ENCODE results near the gene LRP1B.

The LRP1B gene

DNA sequence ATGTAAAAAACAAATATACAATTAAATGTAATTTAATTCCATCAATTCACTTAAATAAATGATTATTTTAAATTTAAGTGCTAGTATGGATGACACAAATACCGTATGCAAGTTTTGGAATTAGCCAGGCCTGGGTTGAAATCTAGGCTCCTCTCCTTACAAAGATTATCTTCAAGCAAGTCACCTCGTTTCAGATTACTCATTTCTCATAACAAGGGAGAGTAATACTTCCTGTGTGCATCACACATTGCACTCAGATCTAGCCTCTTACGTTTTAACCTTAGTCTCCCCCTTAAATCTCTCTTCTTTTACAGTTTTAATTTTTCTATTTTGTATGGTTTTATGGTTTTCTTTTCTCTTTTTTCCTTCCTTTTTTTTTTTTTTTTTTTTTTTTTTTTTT is 1874.7 kb downstream of the LRP1B start:
- DNase-seq: no peak

DNA sequence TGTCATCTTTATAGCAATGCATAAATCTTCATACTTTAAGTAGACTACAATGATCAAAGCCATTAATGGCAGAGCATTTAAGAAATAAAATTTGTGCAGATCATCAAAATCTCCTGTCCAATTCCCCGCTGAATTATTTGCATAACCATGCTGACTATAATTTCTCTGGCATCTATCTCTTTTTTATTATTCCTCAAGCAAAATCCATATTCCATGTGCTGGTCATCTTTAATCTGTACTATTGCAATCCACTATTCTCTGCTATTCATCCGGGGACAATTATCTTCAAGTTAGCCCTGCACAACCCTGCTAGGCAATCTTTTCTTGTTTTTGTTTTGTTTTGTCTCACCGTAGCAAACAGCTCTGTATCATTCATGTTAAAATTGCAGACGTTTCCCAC is 1881.0 kb downstream of the LRP1B start:
- DNase-seq: no peak

DNA sequence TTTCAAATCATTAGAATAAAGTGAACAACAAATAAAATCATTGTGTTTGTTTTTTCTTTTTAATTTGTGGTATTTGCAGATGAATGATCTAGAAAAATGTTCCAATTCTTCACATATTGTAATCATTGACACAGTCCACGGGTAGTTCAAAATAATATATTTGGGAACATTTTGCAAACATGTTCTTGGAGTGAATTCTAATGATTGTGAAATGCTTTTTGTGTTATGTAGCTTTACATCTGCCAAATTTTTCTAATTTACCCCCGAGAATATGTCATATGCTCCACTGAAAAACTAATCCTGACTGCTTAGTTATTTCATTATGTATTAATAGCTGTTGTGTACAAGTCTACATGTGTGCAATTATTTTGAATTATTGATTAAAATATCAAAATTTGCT is 1882.2 kb downstream of the LRP1B start:
- no peak for DNase-seq

DNA sequence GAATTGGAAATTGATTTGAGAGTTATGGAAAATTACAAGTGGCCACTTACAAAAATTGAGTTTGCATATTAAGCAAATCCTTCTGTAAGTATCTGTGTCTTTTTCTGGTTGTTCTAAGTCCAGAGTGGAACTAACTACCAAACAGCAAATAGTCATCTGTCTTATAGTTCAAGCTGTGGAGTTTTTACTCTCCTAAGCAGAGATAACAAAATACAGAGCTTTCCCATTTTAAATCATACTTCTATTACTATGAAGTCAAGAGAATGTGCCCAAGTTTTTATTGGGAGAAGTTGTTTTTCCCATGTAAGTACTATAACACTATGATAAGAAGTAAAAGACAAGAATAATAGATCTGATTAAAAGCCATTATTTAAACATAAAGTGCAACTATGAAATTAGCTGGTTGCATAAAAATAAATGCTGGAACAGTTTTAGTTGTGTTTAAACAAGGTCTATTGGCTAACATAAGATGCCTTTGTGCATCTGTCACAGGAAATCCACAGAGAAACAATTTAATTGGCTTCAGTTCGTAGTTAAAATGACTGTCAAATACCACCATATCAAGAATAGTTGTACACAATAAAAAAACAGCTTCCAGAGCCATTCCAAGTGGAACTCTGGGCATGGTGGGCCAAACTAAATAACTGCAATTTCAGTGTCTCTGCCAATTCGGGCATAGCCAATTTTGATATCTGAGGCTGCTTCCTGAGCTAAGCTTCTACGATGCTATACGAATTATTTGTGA is 1883.2 kb downstream of the LRP1B start:
- DNase-seq: no peak

DNA sequence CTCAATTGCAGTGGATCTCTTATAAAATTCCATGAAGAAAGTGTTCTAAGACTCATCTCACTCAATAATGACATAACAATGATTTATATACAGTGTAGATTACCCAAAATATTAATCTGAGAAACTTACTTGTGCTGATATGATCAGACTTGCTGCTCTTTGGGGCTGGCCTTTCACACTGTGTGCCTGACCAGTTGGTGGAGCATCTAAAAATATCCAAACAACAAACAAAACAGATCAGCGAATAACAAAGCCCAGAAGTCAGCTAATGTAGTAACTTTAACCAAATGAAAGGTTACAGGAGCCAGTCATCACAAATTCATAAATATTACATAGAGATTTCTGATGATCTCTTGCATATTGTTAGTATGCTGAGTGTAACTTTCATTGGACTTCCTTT is 1883.9 kb downstream of the LRP1B start:
- DNase-seq: no peak

DNA sequence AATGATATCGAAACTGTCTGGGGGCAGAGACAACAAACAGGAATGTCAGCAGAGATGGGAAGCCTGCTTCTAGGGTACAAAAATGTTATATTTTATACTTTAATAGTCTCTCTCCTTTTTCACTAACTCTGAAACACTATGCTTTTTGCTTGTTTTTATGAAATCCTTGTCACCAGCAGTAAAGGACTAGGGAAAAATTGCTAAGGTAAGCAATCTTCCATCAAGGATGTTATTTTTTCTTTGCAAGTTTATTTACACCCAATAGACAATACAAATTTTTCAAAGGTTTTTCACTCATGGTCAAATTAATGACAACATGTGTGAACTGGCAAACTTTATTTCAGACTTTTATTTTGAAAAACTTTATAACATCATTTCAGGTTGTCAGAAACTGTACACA is 1884.8 kb downstream of the LRP1B start:
- no peak for DNase-seq

DNA sequence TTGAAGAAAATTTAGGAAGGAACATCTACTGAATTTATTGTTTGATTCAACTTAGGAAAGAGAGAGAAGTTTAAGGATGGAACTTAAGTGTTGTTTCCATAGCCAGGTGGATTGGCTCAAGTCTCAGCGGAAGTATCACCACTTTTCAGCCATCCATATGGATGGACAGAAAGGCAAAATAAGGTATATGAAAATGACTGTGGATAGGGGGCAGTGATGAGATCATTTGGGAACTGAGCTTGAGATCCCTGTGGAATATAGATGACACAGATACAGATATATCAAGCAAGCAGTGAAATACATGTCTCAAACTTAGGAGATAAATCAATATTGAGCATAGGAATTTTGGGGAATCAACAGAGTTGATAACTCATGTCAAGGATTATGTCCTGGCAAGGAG is 1887.9 kb downstream of the LRP1B start:
- DNase-seq: no peak

DNA sequence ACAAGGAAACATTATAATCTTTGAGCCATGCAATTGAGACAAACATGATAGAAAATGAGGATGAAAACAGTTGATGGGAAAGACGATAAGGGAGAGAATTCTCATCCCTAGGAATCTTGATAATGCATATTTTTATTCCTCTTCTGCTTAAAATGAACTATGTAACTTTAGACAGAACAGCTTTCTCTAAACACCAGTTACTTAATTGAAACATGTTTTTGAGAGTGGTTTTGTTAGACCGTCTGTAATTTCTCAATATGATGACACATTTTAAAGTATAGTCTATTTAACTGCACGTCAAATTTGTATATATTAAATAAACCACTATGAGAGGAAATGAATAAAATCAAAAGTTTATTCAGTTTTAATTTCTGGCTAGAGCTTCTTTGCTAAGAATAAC is 1896.7 kb downstream of the LRP1B start:
- DNase-seq: no peak

DNA sequence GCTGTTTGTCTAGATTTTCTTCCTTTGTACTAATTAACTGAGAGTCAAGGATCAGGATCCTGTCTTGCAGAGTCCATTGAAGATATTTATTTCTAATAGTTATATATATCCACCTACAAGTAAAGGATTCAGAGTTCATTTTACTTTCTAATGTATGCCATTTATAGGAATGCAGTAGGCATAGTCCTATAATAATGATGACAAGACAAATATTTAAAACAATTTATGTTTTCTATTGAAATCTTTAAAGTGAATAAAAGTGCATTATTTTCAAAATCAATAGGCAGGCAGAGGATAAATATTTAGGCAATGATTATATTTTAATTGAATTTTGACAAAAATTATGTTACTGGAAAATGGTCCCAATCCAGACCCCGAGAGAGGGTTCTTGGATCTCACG is 1919.9 kb downstream of the LRP1B start:
- DNase-seq: no peak

DNA sequence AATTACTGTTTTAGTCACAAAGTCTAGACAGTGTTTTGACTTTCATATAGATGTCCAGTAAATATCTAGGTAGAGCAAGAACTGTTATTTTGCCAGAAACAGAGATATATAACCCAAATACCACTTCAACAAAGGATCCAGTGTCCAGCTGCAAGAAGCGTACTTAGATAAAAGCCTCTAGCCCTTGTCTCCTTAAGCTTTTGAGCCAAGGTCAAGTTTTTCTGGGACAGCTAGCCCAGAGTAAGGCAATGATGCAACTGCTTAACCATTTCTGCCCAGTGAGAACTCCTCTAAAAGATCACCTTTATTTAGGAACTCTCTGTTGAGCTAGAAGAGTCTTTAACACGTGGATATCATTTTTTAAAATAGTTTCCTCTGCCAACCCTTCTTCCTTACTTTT is 1925.7 kb downstream of the LRP1B start:
- DNase-seq: no peak

DNA sequence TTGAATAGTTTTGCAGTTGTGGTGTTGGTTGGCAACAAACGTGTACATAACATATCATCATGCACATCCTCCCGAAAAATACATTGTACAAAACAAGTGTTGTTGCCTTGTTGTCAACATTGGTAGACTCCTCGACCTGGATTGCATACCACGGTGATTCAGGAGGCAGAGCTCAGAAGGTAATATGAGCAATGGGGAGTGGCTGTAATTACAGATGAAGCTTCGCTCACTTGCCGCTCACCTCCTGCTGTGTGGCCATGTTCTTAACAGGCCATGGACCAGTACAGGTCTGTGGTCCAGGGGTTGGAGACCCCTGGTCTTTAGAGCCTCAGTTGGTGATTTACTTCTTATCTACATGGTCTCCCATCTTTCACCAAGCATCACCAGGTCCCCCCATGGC is 1927.5 kb downstream of the LRP1B start:
- DNase-seq: no peak

DNA sequence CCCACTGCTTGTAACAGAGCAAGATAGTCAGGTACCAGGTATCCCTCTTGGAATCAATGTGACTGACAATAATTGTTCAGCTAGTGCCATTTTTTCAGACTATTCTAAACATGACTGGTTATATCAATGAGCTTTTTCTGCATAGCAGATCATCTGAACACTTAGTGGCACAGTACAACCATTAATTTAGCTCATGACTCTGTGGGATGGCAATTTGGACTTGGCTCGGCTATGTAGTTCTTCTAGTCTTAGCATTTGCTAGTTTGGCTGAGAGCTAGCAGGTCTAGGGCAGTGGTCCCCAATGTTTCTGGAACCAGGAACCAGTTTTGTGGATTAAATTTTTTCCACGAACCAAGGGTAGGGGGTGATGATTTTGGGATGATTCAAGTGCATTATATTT is 1929.2 kb downstream of the LRP1B start:
- DNase-seq: no peak

DNA sequence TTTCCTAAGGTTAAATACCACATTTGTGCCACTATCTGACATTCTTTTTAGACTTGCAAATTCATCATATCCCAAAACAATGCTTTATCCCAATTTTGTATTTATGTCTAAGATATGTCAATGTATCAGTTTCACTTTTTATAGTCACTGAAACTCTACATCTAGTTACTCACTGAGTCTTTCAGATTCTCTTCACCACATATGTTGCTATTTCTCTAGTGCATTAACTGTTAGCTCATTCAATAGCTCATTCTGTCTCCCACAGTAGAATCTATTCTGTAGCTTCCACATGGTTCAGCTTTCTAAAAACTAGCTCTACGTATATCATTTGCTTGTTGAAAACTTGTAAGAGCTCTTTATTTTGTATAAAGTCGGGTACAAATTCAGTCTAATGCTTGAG is 1930.1 kb downstream of the LRP1B start:
- no peak for DNase-seq

DNA sequence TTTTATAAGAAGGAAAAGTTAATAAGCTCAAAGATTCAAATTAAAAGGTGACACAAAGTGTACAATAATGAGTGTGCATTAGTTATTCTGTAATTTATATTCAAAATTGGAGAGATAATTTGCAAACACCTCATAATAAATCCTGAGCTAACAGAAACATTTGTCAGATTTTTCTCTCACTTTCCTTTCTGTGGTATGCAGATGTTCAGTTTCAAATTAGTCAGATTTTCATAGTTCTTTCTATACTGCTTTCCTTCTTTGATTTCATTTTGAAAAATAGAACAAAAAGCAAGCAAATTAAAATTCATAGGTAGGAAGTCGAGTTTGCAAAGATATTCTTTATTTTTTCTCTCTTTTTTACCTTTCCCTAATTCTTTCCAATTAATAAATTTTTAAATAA is 1930.5 kb downstream of the LRP1B start:
- no peak for DNase-seq

DNA sequence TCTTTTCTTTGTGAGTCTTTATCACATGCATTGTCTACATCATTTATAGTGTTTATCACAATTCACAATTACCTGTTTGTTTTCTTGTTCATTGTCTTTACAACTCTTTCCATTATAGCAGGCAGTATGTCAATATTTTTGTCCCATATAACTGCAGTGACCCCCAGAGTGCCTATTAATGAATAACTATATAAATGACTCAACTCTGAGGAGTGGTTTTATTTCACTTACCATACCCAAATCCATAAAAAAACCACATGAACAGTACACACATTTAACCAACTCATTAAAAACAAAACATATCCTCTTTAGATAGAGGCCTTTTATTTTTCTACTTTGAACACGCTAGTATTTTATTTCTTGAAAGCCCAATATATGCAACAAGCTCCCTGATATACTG is 1931.5 kb downstream of the LRP1B start:
- DNase-seq: no peak

DNA sequence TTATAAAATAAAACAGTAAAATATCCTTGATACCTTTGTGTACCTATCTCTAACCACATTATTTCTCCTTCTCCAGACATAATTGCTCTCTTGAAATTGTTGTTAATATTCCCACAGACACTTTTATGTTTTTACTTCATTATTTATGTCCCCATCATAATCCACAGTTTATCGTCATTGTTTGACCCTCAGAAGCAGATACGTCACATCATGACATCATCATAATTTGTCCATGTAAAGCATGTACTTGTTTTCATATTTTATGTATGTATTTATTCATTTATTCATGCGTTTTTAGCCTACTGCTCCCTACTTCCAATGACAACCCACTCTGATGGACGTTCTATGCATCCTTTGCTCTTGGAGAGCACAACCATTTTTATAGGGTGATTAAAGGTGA is 1943.7 kb downstream of the LRP1B start:
- DNase-seq: no peak

DNA sequence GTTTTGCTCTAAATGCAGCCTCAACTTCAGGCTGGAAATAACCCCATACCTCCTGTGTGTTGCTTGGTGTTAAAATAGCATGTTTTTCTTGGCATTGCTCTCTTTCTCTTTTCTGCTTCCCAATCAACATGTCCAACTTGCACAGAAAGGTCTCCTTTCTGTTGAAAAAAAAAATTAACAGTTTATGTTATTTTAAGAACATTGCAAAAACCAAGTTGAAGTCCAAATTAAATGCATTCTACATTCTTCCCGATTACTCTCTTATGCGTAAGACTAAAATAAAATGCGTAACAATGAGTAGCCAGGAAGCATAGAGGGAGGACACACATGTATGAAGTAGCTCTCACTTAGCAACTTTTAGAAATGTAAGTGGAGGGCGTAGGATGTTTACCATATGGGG is 1944.5 kb downstream of the LRP1B start:
- no peak for DNase-seq

DNA sequence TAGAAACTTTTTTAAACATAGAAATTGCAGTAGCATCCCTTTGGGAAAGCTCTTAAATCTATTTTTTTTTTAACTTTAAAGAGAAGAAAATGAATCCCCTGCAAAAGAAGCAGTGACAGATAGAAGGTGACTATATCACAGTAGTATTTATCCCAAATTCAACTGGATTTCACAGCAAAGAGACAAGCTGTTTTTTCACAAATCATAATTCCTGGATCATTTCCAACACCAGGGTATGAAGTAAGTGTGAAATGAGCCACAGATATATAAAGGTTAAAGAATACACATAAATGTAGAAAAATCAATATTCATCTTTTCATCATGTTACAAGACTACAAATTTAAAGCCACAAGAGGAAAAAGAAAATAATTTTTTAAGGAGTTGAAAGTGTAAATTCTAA is 1945.7 kb downstream of the LRP1B start:
- DNase-seq: no peak

DNA sequence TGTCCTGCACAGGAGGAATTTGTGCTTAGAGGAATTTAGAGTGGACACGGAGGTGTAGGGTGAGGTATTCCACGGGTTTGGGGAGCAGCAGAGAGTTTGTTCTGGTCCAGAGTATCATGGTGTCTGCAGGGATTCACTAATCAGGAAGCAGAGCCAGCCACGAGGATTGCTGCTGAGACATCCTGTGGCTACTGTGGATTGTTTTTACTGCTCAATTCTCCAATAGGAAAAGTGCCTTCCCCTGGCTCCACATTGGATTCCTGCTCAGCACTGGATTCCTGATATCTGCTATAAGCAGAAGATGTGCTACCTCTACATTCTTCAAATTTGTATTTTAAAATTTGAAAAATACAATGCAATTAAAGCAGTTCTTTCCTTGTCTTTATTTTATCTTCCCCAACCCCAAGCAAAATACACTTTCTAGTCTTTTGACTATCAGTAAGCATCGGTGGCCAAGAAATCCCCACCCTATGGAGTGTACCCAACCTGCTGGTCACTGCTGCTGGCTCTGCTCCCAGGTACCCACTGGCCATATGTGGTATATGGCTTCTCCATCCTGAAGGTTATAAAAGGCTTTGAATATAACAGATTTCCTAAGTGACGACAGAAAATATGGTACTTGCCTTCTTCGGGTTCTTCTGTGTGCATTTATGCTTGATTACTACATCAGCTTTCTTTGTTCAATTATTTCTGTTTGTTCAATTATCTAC is 1947.6 kb downstream of the LRP1B start:
- DNase-seq: no peak
